Hepatic stellate cell (primary cell): Measurements from ENCODE around the gene CAPN11.
"Not testable (repeated sequence)": the region's sequence is repeated elsewhere in the genome, so short reads cannot be mapped to it uniquely, and the experiment has no call there.

Experiments
- DNase-seq: peaks from one replicate; pipeline ENCODE4 v3.0.0; 2011; ENCODE audit warnings: low spot score

Gene CAPN11

GRCh38 chr6:44228433-44228832 is 69.8 kb downstream of the CAPN11 start:
- no peak for DNase-seq

GRCh38 chr6:44228836-44229235 is 70.2 kb downstream of the CAPN11 start:
- DNase-seq = no peak

- no peak for DNase-seq
Observed at GRCh38 chr6:44229376-44230033, 70.9 kb downstream of the CAPN11 start.

GRCh38 chr6:44230034-44230675 is 71.5 kb downstream of the CAPN11 start:
- DNase-seq = no peak

DNA sequence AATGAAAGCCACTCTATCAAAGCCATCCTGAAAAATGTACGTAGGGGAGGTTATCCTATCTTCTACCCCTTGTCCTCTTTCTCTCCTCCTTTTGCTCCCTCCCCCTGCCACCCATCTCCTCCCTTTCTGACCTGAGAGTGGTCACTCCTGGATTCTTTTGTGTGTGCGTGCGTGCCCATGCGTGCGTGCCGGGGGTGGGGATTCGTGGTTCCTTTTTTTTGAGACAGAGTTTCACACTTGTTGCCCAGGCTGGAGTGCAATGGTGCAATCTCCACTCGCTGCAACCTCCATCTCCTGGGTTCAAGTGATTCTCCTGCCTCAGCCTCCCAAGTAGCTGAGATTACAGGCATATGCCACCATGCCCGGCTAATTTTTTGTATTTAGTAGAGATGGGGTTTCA is 72.8 kb downstream of the CAPN11 start:
- DNase-seq = not testable (repeated sequence)

DNA sequence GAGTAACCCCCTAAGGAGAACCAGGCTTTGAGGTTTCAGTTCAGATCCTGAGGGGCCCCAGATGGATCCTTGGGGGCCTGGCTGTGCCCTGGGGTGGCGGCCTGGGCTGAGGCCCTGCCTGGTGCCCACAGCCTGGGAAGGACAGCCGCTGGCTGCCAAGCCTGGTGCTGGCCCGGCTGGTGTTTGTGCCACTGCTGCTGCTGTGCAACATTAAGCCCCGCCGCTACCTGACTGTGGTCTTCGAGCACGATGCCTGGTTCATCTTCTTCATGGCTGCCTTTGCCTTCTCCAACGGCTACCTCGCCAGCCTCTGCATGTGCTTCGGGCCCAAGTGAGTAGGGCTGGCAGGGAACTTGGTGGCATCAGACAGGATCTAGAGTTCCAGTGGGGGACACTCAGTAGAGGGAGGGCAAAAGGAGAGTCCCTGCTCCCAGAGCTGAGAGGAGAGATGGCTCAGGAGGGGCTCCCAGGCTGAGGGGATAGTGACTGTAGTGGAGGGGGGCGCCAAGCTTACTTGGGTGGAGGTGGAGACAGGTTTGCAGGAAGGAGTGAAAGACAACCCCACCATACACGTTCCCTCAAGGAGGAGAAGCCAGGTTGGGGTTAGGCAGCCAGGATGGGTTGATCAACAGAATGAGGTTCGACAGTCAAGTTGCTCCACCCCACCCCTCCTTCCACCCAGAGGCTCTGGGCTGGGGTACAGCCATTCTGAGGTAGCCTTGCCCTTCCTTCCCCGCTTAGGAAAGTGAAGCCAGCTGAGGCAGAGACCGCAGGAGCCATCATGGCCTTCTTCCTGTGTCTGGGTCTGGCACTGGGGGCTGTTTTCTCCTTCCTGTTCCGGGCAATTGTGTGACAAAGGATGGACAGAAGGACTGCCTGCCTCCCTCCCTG is 74.3 kb downstream of the CAPN11 start:
- DNase-seq = no peak

DNA sequence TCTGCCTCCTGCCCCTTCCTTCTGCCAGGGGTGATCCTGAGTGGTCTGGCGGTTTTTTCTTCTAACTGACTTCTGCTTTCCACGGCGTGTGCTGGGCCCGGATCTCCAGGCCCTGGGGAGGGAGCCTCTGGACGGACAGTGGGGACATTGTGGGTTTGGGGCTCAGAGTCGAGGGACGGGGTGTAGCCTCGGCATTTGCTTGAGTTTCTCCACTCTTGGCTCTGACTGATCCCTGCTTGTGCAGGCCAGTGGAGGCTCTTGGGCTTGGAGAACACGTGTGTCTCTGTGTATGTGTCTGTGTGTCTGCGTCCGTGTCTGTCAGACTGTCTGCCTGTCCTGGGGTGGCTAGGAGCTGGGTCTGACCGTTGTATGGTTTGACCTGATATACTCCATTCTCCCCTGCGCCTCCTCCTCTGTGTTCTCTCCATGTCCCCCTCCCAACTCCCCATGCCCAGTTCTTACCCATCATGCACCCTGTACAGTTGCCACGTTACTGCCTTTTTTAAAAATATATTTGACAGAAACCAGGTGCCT is 75.0 kb downstream of the CAPN11 start:
- no peak for DNase-seq
